ENCODE data around the gene TBXA2R.
"Not testable (repeated sequence)": the region's sequence is repeated elsewhere in the genome, so short reads cannot be mapped to it uniquely, and the experiment has no call there.

TBXA2R gene

DNA sequence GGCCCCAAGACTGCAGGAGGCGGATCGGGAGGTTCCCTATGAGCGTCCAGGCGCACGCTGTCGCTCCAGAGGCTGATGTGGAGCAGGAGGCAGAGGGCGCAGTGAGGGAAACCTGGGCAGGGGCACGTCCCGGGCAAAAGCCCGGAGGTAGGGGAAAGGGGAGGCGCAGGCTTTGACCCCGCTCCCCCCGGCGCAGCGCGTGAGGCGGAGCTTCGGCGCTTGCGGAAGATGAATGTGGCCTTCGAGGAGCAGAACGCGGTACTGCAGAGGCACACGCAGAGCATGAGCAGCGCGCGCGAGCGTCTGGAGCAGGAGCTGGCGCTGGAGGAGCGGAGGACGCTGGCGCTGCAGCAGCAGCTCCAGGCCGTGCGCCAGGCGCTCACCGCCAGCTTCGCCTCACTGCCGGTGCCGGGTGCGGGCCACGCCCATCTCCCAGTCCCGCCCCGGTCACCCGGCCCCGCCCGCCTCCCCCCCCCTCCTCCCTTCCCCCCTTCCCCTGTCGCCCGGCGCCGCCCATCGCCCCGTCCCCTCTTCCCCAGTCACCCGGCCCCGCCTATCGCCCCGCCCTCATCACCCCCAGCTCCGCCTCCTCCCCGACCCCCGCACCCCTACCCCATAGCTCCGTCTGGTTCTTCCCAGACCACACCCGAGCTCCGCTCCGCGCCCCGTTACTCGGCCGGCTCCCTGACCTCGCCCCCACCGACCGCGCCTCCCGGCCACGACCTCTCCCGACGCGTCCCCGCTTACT lies 29.8 kb downstream of the TBXA2R start:
- no peak for DNase-seq

DNA sequence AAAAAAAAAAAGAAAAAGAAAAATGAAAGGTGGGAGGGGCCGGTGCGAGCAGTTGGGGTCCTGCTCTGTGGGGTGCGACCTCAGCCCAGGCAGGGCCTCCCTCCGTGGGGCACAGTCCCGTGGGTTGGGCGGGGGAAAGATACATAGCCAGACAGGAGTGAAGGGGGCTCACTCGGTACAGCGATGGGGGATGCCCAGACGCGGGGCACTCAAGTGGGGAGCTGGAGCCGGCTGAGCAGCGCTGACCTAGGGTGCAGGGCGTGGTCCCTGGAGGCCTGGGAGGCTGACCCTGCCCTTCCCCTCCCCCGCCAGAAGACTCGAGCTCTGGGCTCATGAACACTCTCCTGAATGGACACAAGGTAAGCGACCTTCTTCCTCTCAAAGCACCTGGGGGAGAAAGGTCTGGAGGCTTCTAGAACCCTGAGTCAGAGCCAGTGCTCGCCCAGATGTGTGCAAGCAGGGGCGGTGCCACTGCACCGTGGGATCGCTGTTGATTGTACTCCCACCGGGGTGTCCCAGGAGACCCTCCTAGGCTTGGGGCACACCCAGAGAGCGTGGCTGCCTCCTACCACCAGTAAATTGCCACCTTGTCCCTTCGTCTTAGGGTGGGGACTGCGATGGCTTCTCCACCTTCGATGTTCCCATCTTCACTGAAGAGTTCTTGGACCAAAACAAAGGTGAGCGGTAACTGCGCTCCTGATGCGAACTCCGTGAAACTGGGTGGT lies 30.6 kb downstream of the TBXA2R start:
- DNase-seq, result no peak

DNA sequence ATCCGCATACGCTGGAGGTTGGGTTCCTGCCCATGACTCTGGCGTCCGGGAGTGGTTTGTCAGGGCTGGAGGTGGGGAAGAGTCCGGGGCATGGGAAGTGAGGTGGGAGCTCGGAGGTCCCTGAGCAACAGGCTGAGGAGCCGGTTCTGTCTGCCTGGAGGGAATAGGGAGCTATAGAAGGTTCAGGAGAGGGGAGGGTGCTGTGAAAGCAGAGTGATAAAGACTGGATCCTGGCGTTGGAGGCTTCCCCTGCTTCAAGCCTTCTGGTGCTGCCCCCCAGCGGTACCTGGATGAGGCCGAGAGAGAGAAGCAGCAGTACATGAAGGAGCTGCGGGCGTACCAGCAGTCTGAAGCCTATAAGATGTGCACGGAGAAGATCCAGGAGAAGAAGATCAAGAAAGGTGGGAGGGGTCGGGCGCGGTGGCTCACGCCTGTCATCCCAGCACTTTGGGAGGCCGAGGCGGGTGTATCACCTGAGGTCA lies 31.4 kb downstream of the TBXA2R start:
- no peak for DNase-seq

DNA sequence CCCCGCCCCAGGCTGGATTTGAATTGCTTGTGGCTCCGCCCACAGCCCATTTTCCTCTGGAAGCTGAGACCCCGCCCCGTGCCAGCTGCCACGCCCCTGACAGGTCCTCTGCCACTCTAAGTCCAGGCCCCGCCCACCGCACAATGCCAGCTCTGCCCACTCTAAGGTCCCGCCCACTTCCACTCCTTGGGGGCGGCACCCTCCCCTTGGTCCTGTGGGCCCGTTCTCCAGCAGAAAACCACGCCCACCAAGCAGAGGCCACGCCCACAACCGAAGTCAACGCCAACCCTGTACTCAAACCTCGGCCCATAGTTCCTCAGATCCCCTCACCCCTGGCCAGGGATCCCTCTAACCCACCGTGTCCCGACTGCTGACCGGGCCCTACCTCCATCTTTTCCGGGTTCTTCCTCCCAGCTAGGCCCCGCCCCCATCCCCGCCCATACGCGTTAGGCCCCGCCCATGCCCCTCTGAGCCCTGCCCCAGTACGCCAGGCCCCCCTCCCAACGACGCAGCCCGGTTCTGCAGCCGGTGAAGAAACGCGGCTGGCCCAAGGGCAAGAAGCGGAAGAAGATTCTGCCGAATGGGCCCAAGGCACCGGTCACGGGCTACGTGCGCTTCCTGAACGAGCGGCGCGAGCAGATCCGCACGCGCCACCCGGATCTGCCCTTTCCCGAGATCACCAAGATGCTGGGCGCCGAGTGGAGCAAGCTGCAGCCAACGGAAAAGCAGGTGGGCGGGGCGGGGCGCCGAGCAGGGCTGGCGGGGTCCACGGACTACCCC lies 32.6 kb downstream of the TBXA2R start:
- peak; percentile 83 for DNase-seq

DNA sequence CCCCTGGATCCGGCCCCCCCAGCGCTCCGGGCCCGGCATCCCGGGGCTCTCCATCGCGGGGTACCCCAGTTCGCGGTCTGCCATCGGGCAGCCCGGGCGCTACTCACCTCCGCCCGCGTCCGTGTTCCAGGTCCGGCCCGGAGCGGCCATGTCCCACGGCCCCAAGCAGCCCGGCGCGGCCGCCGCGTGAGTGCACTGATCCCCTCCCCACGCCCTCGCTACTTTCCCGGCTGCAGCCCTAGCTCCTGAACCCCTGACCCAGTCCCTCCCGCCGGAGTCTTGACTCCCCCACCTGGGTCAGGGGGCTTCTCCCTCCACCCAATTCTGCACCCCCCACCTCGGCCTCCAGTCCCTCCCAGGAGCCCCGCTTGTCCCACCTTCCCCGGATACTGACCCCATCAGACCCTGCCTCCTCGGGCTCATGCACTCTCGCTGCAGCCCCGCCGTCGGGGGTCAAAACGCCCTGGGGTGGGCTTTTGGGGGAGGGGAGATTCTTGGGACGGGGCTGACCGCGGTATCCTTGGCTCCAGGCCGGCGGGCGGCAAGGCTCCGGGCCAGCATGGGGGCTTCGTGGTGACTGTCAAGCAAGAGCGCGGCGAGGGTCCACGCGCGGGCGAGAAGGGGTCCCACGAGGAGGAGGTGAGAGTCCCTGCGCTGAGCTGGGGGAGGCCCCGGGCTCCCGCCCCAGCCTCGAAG lies 33.4 kb downstream of the TBXA2R start:
- no peak for DNase-seq

DNA sequence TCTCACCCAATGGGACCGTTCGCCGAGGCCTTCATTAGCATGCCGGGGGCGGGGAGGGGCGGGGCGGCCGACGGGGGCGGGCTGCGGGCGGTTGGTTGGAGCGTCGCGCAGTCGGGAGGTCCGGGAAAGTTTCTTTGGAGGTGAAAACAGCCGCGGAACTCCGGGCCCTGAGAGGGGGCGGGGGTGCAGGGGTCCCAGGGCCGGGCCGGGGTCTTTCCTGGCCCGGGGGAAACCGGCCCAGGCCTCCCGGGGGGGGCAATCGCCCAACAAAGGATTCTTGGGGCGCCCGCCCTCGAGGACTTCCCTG lies 33.9 kb downstream of the TBXA2R start, which contains the start of gene HMG20B:
TSS of gene HMG20B (plus strand) at position 90 of the 307 bp plus-strand sequence. CDS start 366 bp downstream, outside the sequence.
- no peak for DNase-seq

DNA sequence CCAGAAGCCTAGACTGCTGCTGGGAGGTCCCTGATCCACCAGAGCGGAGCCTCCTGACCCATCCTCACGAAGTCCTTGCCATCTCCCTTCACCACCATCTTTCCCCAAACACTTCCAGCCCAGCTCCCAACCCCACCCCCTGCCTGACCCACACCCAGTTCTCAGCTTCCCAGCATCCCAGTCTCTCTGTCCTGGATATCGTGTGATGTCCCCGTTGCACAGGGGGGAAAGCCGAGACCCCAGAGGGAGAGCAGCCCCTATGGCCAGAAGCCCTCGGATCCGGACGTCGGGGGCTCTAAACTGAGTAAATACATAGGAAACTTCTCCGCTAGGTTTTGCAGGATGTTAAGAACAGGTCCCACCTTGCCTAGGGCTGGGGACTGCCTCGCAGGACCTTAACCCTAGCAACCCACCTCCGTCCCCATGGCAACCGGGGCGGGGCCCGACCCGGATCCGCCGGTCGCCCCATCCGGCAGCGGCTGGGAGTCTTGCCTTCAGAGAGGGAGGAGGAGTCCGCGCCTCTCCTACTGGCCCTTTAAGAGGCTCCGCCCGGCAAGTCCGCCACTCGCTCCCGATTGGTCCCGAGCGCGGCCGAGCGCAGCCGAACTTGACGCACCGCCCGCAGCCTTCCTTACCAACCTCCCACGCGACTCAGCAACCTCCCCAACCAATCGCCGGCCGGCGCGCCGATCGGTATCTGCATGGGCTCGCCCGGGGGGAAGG lies 34.4 kb downstream of the TBXA2R start:
- DNase-seq, result peak; percentile 99

DNA sequence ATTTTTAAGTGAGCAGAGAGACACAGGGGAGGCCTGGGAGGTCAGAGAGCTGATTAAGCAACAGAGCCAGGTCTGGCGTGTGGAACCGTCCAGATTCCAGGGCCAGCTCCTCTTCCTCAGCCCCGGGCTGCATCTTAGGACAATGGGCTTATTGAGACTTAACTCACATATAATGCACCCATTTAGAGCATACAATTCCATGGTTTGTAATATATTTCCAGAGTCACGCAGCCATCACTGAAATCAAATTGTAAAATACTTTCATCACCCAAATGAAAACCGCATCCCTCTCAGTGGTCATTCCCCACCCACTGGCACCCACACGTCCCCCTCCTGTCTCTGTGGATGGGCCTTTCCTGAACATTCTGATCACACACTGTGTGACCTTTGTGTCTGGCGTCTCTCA lies 36.1 kb downstream of the TBXA2R start:
- DNase-seq, result no peak

DNA sequence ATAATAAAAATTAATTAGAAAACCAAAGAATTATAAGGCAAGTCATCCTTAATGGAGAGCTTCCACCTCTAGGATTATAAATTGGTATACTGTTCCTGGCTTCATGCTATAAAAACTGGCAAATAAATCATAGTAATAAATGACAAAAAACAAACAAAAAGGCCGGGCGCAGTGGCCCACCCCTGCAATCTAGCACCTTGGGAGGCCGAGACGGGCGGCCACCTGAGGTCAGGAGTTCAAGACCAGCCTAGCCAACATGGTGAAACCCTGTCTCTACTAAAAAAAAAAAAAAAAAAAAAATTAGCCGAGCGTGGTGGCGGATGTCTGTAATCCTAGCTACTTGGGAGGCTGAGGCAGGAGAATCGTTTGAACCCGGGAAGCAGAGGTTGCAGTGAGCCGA lies 36.6 kb downstream of the TBXA2R start:
- DNase-seq, result not testable (repeated sequence)

DNA sequence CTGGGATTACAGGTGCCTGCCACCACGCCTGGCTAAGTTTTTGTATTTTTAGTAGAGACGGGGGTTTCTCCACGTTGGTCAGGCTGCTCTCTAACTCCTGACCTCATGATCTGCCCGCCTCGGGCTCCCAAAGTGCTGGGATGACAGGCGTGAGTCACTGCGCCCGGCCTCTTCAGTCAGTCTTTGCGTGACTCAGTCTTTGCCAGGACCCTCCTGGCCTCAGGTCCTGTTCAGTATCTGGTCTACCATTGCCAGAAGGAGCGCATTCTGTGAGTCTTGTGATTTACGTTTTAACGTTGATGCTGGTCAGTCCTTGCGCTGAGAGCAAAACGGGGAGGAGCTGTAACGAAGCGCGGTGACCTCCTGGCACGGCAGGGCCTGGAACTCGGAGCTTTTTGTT lies 41.5 kb downstream of the TBXA2R start:
- no peak for DNase-seq

DNA sequence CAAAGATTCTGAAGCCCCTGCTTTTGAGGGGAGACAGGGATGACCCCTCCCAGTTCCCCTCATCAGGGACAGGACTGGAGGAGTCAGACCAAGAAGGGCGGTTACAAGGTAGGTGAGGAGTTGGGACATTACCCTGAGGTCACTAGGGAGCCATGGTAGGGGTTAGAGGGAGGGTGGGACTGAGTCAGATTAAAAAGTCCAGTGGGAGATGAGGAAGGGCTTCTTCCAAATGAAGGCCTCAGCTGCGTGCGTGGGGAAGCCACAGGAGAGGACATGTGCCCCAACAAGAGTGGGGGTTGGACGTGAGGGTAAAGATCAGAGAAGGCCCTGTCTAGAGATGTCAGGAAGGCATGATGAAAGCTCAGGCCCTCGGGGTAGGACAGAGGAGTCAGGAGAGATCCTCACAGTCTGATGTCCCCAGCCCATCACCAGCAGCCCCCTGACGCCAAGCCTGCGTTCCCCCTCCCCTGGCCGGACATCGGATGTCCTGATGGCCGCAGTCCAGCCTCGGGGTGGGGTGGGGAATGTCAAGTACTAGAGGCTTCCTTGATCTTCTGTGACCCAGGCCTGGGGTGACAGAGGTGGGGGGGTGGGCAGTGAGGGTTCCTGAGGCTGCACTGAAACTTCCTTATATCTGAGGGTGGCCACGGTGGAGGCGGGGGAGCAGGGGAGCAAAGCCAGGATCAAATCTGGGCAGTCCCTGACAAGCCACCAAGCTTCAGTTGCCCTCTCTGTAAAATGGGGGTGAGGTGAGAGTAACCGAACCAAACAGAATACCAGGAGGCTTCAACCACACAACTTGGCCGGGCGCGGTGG lies 42.8 kb downstream of the TBXA2R start:
- DNase-seq, result no peak

DNA sequence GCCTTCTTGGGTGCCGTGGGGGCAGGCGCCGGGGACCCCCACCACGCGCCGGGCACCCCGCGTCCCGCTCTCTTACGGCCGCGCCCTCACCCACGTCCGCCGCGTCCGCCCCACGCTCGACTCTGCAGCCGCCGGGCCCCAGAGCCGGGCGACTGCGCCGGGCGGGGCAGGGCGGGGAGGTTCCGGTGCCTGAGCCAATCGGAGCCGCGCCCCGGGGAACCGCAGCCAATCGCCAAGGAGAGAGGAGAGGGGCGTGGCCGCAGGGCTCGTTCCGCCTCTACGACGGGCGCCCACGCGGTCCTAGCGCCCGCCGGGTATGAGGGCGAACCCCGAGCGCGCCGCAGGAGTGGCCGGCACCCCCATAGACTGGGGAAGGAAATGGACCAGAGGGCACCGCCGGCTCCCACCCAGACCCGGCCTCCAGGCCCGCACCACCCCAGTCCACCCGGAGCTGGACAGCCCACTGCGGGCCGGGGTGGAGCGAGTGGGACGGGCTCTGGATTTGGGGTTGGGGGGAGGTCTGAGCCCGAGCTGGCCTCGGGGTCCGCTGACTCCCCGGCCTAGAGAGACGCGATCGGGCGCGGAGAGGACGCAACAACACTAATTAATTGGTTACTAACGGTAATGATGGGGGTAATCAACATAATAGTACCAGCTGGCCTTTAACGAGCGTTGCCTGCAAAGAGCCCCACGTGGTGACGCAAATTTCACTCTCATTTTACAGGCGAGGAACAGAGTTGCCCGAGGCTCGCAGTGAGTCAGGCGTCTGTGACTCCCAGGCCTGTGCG lies 49.0 kb downstream of the TBXA2R start, which contains the start of gene MFSD12:
TSS of gene MFSD12 (minus strand) at position 126 of the 788 bp plus-strand sequence. CDS start 183 bp downstream, outside the sequence.
- peak; percentile 91 for DNase-seq

DNA sequence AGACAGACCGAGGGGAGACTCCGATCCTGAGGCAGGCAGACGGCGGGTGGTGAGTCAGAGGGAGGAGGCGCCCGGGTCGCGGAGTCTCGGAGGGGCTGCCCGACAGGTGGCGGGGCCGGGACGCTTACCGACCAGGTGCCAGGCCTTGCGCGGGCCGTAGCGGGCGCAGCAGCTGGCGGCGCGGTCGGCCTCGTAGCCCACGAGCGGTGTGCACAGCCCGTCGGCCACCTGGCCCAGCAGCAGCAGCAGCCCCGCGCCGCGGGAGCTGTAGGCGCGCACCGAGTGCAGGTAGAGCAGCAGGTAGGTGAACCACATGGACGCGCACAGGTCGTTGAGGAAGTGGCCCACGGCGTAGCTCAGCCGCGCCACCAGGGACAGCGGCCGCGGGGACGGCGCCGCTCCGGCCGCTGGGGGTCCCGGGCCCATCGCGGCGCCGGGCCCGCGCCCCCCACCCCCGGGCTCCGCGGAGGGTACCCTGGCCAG lies 49.7 kb downstream of the TBXA2R start:
- no peak for DNase-seq

DNA sequence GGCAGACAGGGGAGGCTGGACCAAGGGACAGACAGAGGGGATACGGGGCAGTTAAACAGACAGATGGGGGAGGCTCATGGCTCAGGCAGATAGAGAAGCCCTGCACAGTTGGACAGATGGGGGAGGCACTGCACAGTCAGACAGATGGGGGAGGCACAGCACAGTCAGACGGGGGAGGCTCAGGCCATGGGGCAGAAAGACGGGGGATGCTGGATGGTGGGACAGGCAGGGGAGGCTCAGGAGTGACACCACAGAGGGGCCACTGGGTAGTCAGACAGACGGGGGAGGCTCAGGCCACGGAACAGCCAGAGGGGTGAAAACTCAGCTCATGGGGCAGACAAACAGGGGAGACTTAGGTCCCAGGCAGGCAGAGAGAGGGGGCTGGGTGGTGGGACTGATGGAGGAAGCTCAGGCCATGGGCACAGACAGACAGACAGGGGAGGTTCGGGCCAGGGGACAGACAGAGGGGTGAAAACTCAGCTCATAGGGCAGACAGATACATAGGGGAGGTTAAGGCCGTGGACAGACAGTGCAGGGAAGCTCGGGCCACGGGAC lies 50.2 kb downstream of the TBXA2R start:
- DNase-seq, result no peak

DNA sequence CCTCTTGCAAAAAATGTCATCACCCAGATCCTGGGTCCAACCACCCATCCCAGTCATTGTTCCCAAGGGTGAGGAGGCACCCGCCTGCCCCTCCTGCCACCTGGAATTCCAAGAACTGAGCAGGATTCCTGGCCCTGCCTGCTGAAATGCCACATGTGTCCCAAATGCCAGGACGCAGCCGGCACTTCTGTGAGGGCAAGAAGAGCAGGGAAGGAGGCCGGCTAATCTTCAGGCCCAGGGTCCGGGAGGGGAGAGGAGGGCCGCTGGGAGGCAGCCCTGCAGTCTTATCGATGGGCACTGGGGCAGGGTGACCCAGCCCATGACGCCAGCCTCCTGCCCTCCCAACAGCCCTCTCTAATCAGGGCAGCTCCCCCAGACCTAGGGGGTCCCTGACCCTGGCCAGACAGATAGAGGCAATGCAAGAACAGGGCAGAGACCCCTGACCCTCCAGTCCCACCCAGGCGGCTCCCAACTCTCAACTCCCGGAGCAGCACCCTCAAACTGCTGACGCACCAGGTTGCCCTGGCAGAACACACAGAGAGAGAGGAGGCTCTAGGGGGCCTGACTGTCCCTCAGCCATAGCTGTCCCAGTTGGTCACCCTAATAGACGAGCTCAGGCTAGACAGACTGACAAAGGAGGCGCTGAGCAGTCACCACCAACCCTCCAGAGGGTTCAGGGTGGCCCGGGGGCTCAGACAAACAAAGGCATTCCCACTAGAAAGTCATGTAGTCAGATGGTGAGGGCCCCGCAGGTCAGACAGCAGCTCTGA lies 50.8 kb downstream of the TBXA2R start:
- no peak for DNase-seq

DNA sequence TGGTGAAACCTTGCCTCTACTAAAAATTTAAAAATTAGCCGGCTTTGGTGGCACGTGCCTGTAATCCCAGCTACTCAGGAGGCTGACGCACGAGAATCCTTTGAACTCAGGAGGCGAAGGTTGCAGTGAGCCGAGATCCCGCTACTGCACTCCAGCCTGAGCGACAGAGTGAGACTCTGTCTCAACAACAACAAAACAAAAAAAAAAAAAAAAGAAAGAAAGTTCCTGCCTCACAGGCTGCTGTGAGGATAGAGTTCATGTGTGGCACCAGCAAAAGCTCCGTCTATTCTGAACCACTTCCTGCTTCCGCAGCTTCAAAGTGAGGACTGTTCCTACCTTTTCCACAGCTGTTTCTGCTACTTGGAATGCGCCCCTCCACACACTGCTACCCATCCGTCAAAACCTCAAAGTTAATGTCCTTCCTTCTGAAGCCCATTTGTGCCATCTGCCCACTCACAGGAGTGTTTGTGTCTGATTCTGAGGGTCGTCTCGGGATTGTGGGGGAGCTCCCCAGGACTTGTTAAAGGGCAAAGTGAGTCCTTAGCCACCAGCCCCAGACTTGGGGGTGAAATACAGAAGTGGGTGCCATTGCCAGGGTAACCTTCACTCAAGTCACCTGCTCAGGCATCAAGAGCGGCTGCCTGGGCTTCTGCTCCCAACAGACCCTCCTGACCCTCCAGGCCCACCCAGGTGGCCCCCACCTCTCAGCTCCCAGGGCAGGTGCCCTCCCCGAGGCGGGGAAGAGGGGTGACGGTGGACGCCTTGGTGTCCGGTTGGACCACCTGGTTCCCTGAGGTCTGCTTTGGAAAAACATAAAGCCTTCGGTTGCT lies 52.2 kb downstream of the TBXA2R start:
- no peak for DNase-seq

DNA sequence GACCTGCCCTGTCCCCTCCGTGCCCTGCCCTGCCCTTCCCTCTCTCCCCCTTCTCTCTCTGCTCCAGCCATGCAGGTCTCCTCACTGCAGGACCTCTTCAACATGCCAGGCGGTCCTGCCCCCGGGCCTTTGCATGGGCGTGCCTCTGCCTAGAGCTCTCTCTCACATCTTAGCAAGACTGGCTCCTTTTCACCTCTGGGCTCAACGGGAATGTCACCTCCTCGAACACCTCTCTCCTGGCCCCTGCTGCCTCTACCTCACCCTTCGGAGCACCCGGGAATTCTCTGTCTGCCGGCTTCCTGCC lies 54.9 kb downstream of the TBXA2R start:
- no peak for DNase-seq

All from NCI-H226 (cell line).